Cardiac muscle cell (in vitro differentiated cells and primary cell): ENCODE measurements around the gene PMS2. TPM values are rescaled to one million over a fixed set of nuclear protein-coding genes. Genes with fewer than 3 reads are reported as not detected.
A peak's percentile ranks its signal among the peaks of the same experiment; 100 is the strongest.

ENCODE experiments used
- DNase-seq, 2 donors: peaks; one replicate each; pipeline versions ENCODE4 v3.0.0 to v3.0.0-alpha.2; 2010 to 2017; ENCODE audit warnings: low read depth in 1 of 2, low spot score in 1 of 2
- H3K27ac ChIP-seq: fragments of 200-600 bp; sonication (generic); 2 replicates; pipeline ENCODE4 v1.5.1; 2016
- H3K27me3 ChIP-seq: fragments of 200-600 bp; sonication (generic); 2 replicates; pipeline ENCODE4 v1.6.0; 2016; ENCODE audit warnings: control low read depth
- H3K36me3 ChIP-seq: fragments of 200-600 bp; sonication (generic); 2 replicates; pipeline ENCODE4 v1.5.1; 2016; ENCODE audit warnings: control low read depth
- H3K4me1 ChIP-seq: fragments of 200-600 bp; sonication (generic); 2 replicates; pipeline ENCODE4 v1.8.1; 2017; ENCODE audit warnings: low read depth, mild to moderate bottlenecking, mixed run types
- H3K4me3 ChIP-seq: fragments of 200-600 bp; sonication (generic); 2 replicates; pipeline ENCODE4 v1.5.1; 2016; ENCODE audit warnings: mild to moderate bottlenecking
- H3K9me3 ChIP-seq: fragments of 200-600 bp; sonication (generic); 2 replicates; pipeline ENCODE4 v1.5.1; 2017; ENCODE audit warnings: low read depth, mild to moderate bottlenecking, control low read depth
- polyA plus RNA-seq: library from polyadenylated mRNA; unstranded; fragments of >200 nt; fragmentation: Nextera tagmentation; extraction: Ambion mirVana; gene quantifications from 2 replicates; pipeline ENCODE4 v1.2.1, GENCODE V29; 2016
- total RNA-seq: library from RNA; depleted of rRNA; stranded (reverse); fragments of >200 nt; gene quantifications from 2 replicates; pipeline ENCODE4 v1.2.3, GENCODE V29; 2016
- TF ChIP-seq, protein P1 (sequence below): IDR thresholded peaks from 2 replicates; pipeline ENCODE4 v1.5.1; 2012; ENCODE audit warnings: low read depth, mild to moderate bottlenecking, low read length

PMS2 gene
- total and polyA plus RNA-seq, 2 experiments from 2014 or later = 7.4 to 15.1 TPM

DNA sequence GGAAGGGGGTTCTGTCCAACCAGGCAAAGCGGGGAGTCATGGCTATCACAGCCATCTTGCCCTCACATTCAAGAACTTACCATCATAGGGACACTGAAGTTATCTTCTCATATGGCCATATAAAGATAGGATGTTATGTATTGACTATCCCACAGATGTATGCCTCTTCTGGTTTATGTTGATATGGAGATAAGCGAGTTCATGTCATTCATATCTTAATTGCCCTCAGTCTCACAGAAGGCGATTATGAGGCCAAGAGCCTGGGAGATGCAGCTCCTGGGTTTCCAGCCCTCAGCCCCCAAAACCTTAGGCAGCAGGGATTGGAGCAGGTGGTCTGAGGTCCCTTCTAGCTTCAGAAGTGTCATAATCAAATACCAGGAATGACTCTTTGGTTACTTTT, 13.9 kb upstream of the PMS2 start:
- H3K36me3 ChIP-seq = peaks cover 73% of the 10 kb centered on the region
- H3K27me3 ChIP-seq = no peaks in the 10 kb centered on the region
- no peaks in the 10 kb centered on the region for H3K9me3 ChIP-seq
- H3K27ac ChIP-seq = no peak overlapping the region
- DNase-seq = no peak
- no peaks in the 10 kb centered on the region for H3K4me1 ChIP-seq
- no peak overlapping the region for H3K4me3 ChIP-seq
- TF ChIP-seq, protein P1, sequence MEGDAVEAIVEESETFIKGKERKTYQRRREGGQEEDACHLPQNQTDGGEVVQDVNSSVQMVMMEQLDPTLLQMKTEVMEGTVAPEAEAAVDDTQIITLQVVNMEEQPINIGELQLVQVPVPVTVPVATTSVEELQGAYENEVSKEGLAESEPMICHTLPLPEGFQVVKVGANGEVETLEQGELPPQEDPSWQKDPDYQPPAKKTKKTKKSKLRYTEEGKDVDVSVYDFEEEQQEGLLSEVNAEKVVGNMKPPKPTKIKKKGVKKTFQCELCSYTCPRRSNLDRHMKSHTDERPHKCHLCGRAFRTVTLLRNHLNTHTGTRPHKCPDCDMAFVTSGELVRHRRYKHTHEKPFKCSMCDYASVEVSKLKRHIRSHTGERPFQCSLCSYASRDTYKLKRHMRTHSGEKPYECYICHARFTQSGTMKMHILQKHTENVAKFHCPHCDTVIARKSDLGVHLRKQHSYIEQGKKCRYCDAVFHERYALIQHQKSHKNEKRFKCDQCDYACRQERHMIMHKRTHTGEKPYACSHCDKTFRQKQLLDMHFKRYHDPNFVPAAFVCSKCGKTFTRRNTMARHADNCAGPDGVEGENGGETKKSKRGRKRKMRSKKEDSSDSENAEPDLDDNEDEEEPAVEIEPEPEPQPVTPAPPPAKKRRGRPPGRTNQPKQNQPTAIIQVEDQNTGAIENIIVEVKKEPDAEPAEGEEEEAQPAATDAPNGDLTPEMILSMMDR = no peak

DNA sequence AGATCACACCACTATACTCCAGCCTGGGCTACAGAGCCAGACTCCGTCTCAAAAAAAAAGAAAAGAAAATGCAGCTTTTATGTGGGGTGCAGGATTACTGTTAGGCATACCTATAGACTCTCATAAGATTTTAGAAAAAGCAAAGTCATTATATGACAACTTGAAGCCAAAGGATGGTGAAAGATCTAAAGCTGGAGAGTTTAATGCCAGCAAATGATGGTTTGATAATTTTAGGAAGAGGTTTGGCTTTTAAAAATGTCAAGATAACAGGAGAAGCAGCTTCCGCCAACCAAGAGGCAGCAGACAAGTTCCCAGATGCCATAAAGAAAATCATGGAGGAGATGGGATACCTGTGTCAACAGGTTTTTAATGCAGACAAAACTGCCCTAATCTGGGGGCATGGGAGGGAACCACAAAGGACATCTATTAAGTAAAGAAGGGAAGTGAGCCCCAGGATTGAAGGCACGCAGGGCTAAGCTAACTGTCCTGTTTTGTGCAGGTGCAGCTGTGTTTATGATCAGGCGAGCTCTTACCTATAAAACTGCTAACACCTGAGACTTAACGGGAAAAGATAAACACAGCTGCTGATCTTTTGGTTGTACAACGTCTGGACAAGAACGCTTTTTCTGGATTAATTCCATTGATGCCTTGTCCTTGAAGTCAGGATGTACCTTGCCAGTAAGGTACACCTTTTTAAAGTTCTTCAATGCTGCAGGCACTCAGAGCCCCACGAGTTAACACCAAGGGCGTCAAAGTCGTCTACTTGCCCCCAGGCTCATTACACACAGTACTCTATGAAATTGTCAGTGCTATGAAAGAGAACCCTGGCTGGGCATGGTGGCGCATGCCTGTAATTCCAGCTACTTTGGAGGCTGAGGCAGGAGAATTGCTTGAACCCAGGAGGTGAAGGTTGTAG, 11.8 kb upstream of the PMS2 start:
- Histone ChIP-seq H3K4me1 (no peaks in the 10 kb centered on the region), H3K4me3 (no peak overlapping the region), H3K9me3 (no peaks in the 10 kb centered on the region), H3K36me3 (peaks cover 61% of the 10 kb centered on the region), H3K27me3 (no peaks in the 10 kb centered on the region), H3K27ac (peak overlapping the region; percentile 23)
- DNase-seq = no peak
- TF ChIP-seq, protein P1 = no peak

DNA sequence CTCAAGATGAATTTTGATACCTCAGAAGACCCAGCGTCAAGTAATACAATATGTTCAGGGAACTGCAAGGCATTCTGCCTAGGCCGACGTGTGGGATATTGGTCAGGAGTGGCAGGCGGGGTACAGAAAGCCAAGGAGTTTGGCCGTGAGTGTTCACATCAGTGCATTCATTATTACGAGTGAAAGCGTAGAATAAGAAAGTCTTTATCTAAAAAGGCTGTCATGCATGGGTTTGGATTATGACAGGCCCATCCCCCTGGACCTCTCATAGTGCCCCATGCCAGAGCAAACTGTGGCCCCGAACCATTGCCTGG, 7.8 kb upstream of the PMS2 start:
- DNase-seq = no peak
- Histone ChIP-seq H3K27me3 (no peaks in the 10 kb centered on the region), H3K36me3 (peaks cover 26% of the 10 kb centered on the region), H3K4me3 (no peak overlapping the region), H3K27ac (peak overlapping the region; percentile 43), H3K4me1 (no peaks in the 10 kb centered on the region), H3K9me3 (no peaks in the 10 kb centered on the region)
- TF ChIP-seq, protein P1 = no peak

DNA sequence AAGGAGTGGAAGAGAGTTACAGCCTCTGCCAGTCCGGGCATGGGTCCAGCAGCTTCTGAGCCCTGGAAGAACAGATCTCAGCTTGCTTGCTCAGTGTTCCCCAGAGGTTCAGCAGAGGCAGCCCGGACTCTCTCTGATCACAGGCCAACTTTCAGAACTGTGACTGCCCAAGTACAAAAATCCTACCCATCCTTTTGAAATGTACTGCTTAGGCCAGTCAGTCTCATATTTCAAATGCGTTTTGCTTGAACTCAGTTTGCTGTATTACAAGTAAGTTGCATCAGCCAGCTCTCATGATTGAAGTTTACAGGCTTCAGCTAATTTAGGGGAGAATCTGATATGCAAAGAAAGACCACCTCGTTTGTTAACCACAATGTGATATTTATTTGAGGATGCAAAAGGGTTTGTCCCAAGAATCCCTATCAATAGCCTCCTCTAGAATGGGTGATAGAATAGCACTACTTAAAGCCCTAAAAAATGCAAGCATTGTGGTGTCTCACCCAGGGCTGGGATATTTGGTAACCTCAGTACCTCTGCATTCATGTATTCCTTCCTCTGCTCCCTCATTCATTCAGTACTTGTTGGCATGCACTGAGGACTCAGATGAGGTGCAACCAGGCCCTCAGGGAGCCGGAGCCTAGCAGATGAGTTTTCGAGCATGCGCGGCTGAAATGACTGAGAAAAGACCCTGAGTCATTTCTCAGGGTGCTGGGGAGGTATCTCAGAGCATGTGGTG, 7.2 kb upstream of the PMS2 start:
- Histone ChIP-seq H3K9me3 (no peaks in the 10 kb centered on the region), H3K27me3 (no peaks in the 10 kb centered on the region), H3K36me3 (peaks cover 26% of the 10 kb centered on the region), H3K27ac (peak overlapping the region; percentile 56), H3K4me3 (no peak overlapping the region), H3K4me1 (no peaks in the 10 kb centered on the region)
- DNase-seq = peak in 1 of 2 donors; percentile 96
- TF ChIP-seq, protein P1 = no peak

DNA sequence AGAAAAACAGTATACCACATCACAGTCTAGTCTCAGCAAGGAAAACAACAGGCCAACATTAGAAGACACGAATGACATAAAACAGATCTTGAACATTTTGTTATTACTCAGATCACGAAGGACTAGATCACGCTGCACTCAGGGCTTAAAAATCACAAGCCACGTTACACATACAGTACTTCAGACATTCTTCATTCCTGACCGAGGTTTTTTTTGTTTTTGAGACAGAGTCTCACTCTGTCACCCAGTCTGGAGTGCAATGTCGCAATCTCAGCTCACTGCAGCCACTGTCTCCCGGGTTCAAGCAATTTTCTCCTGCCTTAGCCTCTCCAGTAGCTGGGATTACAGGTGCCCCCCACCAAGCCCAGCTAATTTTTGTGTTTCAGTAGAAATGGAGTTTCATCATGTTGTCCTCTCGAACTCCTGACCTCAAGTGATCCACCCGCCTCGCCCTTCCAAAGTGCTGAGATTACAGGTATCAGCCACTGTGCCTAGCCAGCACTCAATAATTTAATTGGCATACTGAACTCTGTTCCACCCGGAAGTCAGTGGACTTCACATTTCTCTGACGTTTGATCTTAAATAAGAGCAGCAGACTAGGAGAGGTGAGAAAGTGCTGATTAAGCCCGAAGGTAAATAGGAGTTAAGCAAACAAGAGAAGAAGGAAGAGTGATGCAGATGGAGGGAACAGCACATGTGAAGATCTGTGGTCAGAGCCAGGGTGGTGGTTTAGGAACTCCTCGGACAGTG, 3.7 kb upstream of the PMS2 start:
- H3K4me1 ChIP-seq = peaks cover 9% of the 10 kb centered on the region
- H3K4me3 ChIP-seq = no peak overlapping the region
- H3K36me3 ChIP-seq = peaks cover 8% of the 10 kb centered on the region
- H3K27me3 ChIP-seq = no peaks in the 10 kb centered on the region
- H3K9me3 ChIP-seq = no peaks in the 10 kb centered on the region
- TF ChIP-seq, protein P1 = no peak
- no peak overlapping the region for H3K27ac ChIP-seq
- peak in 1 of 2 donors; percentile 6 for DNase-seq
